ENCODE results near the gene ZFPM1. TPM values are rescaled to one million over a fixed set of nuclear protein-coding genes. Genes with fewer than 3 reads are reported as not detected.

The ZFPM1 gene
- total and polyA plus RNA-seq, 2 experiments from 2014 or later, result 0.53 to 2.2 TPM

DNA sequence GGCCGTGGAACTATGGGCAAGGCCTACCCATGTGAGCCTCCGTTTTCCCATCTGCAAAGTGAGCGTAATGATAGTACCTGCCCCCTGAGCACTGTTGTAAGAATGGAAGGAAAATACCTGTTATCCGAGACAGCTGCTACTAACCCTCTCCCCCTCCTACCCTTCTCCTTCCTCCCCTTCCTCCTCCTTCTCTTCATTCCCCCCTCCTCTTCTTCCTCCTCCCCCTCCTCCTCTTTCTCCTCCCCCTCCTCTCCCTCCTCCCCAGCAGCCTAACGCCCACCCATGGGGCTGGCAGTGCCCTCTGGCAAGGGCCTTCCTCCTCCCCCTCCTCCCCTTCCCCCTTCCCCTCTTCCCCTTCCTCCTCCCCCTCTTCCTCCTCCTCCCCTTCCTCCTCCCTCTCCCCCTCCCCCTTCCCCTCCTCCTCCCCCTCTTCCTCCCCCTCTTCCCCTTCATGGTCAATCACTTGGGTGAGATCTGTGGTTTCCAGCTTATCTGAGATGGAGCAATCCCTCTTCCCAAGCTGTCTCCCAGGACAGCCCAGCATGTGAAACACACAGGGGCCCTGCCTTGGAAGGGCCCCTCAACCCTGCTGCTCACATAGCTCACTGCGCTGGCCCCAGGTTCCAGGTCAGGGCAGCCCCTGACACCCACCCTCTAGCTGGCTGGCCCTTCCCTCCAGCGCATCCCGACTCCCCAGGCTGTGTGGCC is 6.4 kb downstream of the ZFPM1 start:
- Histone ChIP-seq H3K9me2 (ENCODE audit: insufficient read depth) (no peaks in the 10 kb centered on the region), H3K27me3 (ENCODE audit: insufficient read depth) (peaks cover 36% of the 10 kb centered on the region), H2AFZ (no peak overlapping the region), H3K36me3 (ENCODE audit: insufficient read depth) (no peaks in the 10 kb centered on the region), H3K4me2 (no peak overlapping the region), H3K4me3 (no peak overlapping the region), H3F3A (replicated peaks; ENCODE audit: low read depth) (0 out of 2 replicates have a peak, but pooled peaks cover 2% of the 10 kb centered on the region), H3K27ac (ENCODE audit: low read depth) (no peak overlapping the region), H4K20me1 (replicated peaks; ENCODE audit: insufficient read depth) (no peaks in the 10 kb centered on the region; the same call in 1 of the 2 replicates), H3K79me2 (replicated peaks; ENCODE audit: insufficient read depth) (no peaks in the 10 kb centered on the region), H3K4me1 (ENCODE audit: insufficient read depth) (peaks cover 20% of the 10 kb centered on the region)
- TF ChIP-seq, protein P1, sequence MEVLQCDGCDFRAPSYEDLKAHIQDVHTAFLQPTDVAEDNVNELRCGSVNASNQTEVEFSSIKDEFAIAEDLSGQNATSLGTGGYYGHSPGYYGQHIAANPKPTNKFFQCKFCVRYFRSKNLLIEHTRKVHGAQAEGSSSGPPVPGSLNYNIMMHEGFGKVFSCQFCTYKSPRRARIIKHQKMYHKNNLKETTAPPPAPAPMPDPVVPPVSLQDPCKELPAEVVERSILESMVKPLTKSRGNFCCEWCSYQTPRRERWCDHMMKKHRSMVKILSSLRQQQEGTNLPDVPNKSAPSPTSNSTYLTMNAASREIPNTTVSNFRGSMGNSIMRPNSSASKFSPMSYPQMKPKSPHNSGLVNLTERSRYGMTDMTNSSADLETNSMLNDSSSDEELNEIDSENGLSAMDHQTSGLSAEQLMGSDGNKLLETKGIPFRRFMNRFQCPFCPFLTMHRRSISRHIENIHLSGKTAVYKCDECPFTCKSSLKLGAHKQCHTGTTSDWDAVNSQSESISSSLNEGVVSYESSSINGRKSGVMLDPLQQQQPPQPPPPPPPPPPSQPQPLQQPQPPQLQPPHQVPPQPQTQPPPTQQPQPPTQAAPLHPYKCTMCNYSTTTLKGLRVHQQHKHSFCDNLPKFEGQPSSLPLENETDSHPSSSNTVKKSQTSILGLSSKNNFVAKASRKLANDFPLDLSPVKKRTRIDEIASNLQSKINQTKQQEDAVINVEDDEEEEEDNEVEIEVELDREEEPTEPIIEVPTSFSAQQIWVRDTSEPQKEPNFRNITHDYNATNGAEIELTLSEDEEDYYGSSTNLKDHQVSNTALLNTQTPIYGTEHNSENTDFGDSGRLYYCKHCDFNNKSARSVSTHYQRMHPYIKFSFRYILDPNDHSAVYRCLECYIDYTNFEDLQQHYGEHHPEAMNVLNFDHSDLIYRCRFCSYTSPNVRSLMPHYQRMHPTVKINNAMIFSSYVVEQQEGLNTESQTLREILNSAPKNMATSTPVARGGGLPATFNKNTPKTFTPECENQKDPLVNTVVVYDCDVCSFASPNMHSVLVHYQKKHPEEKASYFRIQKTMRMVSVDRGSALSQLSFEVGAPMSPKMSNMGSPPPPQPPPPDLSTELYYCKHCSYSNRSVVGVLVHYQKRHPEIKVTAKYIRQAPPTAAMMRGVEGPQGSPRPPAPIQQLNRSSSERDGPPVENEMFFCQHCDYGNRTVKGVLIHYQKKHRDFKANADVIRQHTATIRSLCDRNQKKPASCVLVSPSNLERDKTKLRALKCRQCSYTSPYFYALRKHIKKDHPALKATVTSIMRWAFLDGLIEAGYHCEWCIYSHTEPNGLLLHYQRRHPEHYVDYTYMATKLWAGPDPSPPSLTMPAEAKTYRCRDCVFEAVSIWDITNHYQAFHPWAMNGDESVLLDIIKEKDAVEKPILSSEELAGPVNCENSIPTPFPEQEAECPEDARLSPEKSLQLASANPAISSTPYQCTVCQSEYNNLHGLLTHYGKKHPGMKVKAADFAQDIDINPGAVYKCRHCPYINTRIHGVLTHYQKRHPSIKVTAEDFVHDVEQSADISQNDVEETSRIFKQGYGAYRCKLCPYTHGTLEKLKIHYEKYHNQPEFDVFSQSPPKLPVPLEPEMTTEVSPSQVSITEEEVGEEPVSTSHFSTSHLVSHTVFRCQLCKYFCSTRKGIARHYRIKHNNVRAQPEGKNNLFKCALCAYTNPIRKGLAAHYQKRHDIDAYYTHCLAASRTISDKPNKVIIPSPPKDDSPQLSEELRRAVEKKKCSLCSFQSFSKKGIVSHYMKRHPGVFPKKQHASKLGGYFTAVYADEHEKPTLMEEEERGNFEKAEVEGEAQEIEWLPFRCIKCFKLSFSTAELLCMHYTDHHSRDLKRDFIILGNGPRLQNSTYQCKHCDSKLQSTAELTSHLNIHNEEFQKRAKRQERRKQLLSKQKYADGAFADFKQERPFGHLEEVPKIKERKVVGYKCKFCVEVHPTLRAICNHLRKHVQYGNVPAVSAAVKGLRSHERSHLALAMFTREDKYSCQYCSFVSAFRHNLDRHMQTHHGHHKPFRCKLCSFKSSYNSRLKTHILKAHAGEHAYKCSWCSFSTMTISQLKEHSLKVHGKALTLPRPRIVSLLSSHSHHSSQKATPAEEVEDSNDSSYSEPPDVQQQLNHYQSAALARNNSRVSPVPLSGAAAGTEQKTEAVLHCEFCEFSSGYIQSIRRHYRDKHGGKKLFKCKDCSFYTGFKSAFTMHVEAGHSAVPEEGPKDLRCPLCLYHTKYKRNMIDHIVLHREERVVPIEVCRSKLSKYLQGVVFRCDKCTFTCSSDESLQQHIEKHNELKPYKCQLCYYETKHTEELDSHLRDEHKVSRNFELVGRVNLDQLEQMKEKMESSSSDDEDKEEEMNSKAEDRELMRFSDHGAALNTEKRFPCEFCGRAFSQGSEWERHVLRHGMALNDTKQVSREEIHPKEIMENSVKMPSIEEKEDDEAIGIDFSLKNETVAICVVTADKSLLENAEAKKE (CRISPR knock-in tag; IDR thresholded peaks at IDR 0.05), result no peak
- TF ChIP-seq, protein P2, sequence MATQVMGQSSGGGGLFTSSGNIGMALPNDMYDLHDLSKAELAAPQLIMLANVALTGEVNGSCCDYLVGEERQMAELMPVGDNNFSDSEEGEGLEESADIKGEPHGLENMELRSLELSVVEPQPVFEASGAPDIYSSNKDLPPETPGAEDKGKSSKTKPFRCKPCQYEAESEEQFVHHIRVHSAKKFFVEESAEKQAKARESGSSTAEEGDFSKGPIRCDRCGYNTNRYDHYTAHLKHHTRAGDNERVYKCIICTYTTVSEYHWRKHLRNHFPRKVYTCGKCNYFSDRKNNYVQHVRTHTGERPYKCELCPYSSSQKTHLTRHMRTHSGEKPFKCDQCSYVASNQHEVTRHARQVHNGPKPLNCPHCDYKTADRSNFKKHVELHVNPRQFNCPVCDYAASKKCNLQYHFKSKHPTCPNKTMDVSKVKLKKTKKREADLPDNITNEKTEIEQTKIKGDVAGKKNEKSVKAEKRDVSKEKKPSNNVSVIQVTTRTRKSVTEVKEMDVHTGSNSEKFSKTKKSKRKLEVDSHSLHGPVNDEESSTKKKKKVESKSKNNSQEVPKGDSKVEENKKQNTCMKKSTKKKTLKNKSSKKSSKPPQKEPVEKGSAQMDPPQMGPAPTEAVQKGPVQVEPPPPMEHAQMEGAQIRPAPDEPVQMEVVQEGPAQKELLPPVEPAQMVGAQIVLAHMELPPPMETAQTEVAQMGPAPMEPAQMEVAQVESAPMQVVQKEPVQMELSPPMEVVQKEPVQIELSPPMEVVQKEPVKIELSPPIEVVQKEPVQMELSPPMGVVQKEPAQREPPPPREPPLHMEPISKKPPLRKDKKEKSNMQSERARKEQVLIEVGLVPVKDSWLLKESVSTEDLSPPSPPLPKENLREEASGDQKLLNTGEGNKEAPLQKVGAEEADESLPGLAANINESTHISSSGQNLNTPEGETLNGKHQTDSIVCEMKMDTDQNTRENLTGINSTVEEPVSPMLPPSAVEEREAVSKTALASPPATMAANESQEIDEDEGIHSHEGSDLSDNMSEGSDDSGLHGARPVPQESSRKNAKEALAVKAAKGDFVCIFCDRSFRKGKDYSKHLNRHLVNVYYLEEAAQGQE (IDR thresholded peaks at IDR 0.05; ENCODE audit: unreplicated experiment), result no peak
- TF ChIP-seq, protein P3, sequence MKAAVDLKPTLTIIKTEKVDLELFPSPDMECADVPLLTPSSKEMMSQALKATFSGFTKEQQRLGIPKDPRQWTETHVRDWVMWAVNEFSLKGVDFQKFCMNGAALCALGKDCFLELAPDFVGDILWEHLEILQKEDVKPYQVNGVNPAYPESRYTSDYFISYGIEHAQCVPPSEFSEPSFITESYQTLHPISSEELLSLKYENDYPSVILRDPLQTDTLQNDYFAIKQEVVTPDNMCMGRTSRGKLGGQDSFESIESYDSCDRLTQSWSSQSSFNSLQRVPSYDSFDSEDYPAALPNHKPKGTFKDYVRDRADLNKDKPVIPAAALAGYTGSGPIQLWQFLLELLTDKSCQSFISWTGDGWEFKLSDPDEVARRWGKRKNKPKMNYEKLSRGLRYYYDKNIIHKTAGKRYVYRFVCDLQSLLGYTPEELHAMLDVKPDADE (IDR thresholded peaks at IDR 0.05), result no peak
- TF ChIP-seq EZH2phosphoT487 (IDR thresholded peaks at IDR 0.05; ENCODE audit: unreplicated experiment) (no peak), ZNF114 (CRISPR knock-in tag; IDR thresholded peaks at IDR 0.05) (no peak), STAT1 (IDR thresholded peaks at IDR 0.05; ENCODE audit: unreplicated experiment) (no peak), ZNF331 (CRISPR knock-in tag; IDR thresholded peaks at IDR 0.05; ENCODE audit: low read depth) (no peak), JUNB (IDR thresholded peaks at IDR 0.05; ENCODE audit: unreplicated experiment) (no peak), POLR2AphosphoS5 (IDR thresholded peaks at IDR 0.05; ENCODE audit: low read depth) (no peak)
- TF ChIP-seq, protein P4, sequence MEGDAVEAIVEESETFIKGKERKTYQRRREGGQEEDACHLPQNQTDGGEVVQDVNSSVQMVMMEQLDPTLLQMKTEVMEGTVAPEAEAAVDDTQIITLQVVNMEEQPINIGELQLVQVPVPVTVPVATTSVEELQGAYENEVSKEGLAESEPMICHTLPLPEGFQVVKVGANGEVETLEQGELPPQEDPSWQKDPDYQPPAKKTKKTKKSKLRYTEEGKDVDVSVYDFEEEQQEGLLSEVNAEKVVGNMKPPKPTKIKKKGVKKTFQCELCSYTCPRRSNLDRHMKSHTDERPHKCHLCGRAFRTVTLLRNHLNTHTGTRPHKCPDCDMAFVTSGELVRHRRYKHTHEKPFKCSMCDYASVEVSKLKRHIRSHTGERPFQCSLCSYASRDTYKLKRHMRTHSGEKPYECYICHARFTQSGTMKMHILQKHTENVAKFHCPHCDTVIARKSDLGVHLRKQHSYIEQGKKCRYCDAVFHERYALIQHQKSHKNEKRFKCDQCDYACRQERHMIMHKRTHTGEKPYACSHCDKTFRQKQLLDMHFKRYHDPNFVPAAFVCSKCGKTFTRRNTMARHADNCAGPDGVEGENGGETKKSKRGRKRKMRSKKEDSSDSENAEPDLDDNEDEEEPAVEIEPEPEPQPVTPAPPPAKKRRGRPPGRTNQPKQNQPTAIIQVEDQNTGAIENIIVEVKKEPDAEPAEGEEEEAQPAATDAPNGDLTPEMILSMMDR (conservative IDR thresholded peaks at IDR 0.05; ENCODE audit: low read depth in 2 of 2), result no peak
- Mint-ChIP-seq H3K4me1 (peaks cover 23% of the 10 kb centered on the region; the same call in 2 of the 3 replicates), H3K27ac (no peak overlapping the region), H3K4me3 (no peak overlapping the region), H3K36me3 (ENCODE audit: low read depth) (no peaks in the 10 kb centered on the region), H3K9me3 (peaks cover 3% of the 10 kb centered on the region; the same call in 1 of the 3 replicates), H3K27me3 (ENCODE audit: insufficient read depth, low read depth, poor library complexity) (peaks cover 38% of the 10 kb centered on the region)
- no peak for ATAC-seq
- DNase-seq (ENCODE audit: low spot score), result no peak

Data from GM23338 (cell line).